BLaER1 treated with 17β-estradiol and CSF1 and Interleukin-3, amounts not matched to agents 10 nM and 100 nM (cell line): ENCODE measurements around the gene CAND2.
"Not testable (repeated sequence)": the region's sequence is repeated elsewhere in the genome, so short reads cannot be mapped to it uniquely, and the experiment has no call there.

ENCODE experiments used
- H3K27ac ChIP-seq, 11 experiments: shearing (Covaris generic); formaldehyde crosslinking; 2 replicates each; pipeline ENCODE4 v1.8.1; 2022
- H3K27me3 ChIP-seq, 11 experiments: shearing (Covaris generic); formaldehyde crosslinking; 2 replicates each; pipeline ENCODE4 v1.8.1; 2022
- H3K36me3 ChIP-seq, 11 experiments: shearing (Covaris generic); formaldehyde crosslinking; 2 replicates each; pipeline ENCODE4 v1.8.1; 2022
- H3K4me1 ChIP-seq, 10 experiments: shearing (Covaris generic); formaldehyde crosslinking; 2 replicates each; pipeline ENCODE4 v1.8.1; 2022
- H3K4me2 ChIP-seq, 11 experiments: shearing (Covaris generic); formaldehyde crosslinking; 2 replicates each; pipeline ENCODE4 v1.8.1; 2022
- H3K4me3 ChIP-seq, 10 experiments: shearing (Covaris generic); formaldehyde crosslinking; 2 replicates each; pipeline ENCODE4 v1.8.1; 2022
- H3K9ac ChIP-seq, 11 experiments: shearing (Covaris generic); formaldehyde crosslinking; 2 replicates each; pipeline ENCODE4 v1.8.1; 2022
- H3K9me3 ChIP-seq, 11 experiments: shearing (Covaris generic); formaldehyde crosslinking; replicated peaks in 1 of 11; 2 replicates each; pipeline ENCODE4 v1.8.1; 2022
- H4K20me1 ChIP-seq, 11 experiments: shearing (Covaris generic); formaldehyde crosslinking; 2 replicates each; pipeline ENCODE4 v1.8.1; 2022
- Cebpa-rat ChIP-seq, 11 experiments: shearing (Covaris generic); IDR thresholded peaks; 2 replicates each; pipeline ENCODE4 v1.8.1; 2022

The CAND2 gene

DNA sequence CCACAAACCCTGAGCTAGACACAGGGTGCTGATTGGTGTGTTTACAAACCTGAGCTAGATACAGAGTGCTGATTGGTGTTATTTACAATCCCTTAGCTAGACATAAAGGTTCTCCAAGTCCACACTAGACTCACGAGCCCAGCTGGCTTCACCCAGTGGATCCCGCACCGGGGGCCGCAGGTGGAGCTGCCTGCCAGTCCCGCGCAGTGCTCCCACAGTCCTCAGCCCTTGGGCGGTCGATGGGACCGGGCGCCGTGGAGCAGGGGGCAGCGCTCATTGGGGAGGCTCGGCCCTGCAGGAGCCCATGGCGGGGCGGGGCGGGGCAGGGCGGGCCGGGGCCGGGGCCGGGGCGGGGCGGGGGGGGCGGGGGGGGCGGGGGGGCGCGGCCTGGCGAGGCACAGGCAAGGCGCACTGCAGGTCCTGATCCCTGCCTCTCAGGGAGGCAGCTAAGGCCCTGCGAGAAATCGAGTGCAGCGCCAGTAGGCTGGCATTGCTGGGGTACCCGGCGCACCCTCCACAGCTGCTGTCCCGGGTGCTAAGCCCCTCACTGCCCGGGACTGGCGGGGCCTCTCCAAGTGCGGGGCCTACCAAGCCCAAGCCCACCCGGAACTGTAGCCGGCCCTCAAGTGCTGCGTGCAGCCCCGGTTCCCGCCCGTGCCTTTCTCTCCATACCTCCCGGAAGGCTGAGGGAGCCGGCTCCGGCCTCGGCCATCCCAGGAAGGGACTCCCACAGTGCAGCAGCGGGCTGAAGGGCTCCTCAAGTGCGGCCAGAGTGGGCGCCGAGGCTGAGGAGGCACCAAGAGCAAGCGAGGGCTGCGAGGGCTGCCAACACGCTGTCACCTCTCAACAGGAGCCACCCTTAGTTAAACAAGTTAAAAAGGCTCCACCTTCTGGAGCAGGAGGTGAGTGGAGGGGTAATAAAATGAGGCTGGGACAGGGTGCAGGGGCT lies 27.6 kb upstream of the CAND2 start:
- Histone ChIP-seq H4K20me1 (no peaks in the 10 kb centered on the region), H3K9me3 (no peaks in the 10 kb centered on the region), H3K27ac (no peak overlapping the region), H3K4me1 (peaks cover 0 to 11% (median 5%) of the 10 kb centered on the region in 10 experiments; a peak in 11 of 20 replicates), H3K4me3 (no peak overlapping the region), H3K36me3 (no peaks in the 10 kb centered on the region), H3K9ac (no peak overlapping the region), H3K4me2 (no peak overlapping the region), H3K27me3 (no peaks in the 10 kb centered on the region)
- TF ChIP-seq Cebpa-rat (IDR thresholded peaks at IDR 0.05): no peak

DNA sequence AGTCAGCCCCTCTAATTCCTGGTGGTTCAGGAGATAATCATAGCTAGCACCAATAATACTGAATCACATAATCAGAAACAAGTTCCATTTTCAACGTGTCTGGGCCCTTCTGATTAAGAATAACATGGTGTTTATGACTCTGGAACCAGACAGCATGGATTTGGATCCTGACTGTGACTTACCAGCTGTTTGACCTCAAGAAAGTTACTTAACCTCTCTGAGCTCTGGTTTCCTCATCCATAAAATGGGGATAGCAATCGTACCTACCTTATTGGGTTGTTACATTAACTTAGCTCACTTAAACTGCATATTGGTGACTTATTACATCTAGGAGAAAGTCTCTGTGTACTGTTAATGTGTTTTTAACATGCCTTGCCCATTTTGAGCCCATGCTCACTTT lies 26.7 kb upstream of the CAND2 start:
- H3K27ac ChIP-seq: no peak overlapping the region
- TF ChIP-seq Cebpa-rat (IDR thresholded peaks at IDR 0.05): no peak
- H3K4me2 ChIP-seq: no peak overlapping the region
- H3K9ac ChIP-seq: no peak overlapping the region
- H3K27me3 ChIP-seq: no peaks in the 10 kb centered on the region
- H3K4me3 ChIP-seq: no peak overlapping the region
- H3K36me3 ChIP-seq: no peaks in the 10 kb centered on the region
- no peaks in the 10 kb centered on the region for H4K20me1 ChIP-seq
- H3K9me3 ChIP-seq: no peaks in the 10 kb centered on the region
- H3K4me1 ChIP-seq: peaks cover 2 to 14% (median 8%) of the 10 kb centered on the region in 10 experiments; a peak in 19 of 20 replicates

DNA sequence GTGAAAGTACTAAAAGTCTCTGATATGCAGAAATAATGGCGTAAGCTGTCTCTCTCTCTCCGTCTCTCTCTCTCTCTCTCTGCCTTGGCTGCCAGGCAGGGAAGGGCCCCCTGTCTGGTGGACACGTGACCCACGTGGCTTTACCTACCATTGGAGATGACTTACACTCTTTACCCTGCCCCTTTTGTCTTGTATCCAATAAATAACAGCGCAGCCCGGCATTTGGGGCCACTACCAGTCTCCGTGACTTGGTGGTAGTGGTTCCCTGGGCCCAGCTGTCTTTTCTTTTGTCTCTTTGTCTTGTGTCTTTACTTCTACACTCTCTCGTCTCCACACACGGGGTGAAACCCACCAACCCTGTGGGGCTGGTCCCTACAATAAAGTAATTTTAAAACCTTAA lies 25.2 kb upstream of the CAND2 start:
- Histone ChIP-seq H3K9ac (no peak overlapping the region), H3K4me2 (no peak overlapping the region), H3K27me3 (no peaks in the 10 kb centered on the region), H3K4me3 (no peak overlapping the region), H3K27ac (no peak overlapping the region), H3K36me3 (no peaks in the 10 kb centered on the region), H4K20me1 (no peaks in the 10 kb centered on the region), H3K9me3 (no peaks in the 10 kb centered on the region), H3K4me1 (peaks cover 5 to 20% (median 14%) of the 10 kb centered on the region in 10 experiments; a peak in 19 of 20 replicates)
- TF ChIP-seq Cebpa-rat (IDR thresholded peaks at IDR 0.05): no peak

DNA sequence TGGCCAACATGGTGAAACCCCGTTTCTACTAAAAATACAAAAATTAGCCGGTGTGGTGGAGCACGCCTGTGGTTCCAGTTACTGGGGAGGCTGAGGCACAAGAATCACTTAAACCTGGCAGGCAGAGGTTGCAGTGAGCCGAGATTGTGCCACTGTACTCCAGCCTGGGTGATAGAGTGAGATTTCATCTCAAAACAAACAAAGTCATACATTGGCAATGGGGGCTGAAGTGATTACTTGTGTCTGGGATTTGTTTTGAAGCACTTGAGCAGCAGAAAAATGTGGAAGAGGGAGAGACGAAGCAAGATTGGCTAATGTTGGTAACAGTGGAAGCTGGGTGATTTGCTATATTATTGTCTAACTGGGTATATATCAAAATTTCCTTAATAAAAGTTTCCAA lies 24.0 kb upstream of the CAND2 start:
- H3K27me3 ChIP-seq: no peaks in the 10 kb centered on the region
- H3K9me3 ChIP-seq: no peaks in the 10 kb centered on the region
- H3K4me2 ChIP-seq: no peak overlapping the region
- no peaks in the 10 kb centered on the region for H3K36me3 ChIP-seq
- H3K4me3 ChIP-seq: no peak overlapping the region
- H4K20me1 ChIP-seq: no peaks in the 10 kb centered on the region
- no peak overlapping the region for H3K27ac ChIP-seq
- TF ChIP-seq Cebpa-rat (IDR thresholded peaks at IDR 0.05): no peak
- no peak overlapping the region for H3K9ac ChIP-seq
- H3K4me1 ChIP-seq: peaks cover 5 to 20% (median 14%) of the 10 kb centered on the region in 10 experiments; a peak in 19 of 20 replicates

DNA sequence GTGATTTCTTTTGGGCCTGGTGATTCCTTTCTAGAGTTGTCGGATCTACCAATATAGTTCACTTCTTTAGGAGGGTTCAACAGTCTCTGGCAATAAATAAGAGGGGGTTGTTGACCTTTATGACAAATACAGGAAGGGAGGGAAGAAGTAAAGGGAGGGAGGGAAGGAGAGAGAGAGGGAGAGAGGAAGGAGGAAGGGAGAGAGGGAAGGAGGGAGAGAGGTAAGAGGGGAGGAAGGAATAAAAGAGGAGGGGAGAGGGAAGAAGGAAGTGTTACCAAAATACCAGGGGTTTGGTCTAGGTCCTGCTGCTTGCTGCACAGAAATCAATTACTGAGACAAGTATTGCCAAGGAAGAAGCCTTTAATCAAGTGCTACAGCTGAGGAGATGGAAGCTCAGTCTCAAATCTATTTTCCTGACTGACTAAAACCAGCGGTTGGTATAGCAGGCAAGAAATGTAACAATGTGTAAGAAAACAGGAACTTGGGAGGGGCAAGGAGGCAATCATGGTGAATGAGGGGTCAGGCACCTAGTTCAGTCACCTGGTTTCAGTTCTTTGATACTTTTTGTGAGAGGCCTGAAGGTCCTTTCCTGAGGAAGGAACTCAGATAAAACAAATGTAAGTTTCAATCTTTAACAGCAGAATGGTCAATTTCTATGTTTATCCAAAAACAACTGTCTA lies 23.3 kb upstream of the CAND2 start:
- no peaks in the 10 kb centered on the region for H3K9me3 ChIP-seq
- H4K20me1 ChIP-seq: no peaks in the 10 kb centered on the region
- H3K27me3 ChIP-seq: no peaks in the 10 kb centered on the region
- peak overlapping the region in 6 of 11 experiments; percentile 2 to 41 (median 26); a peak in 7 of 22 replicates for H3K4me2 ChIP-seq
- peaks cover 5 to 20% (median 14%) of the 10 kb centered on the region in 10 experiments; a peak in 19 of 20 replicates for H3K4me1 ChIP-seq
- TF ChIP-seq Cebpa-rat (IDR thresholded peaks at IDR 0.05): no peak
- H3K9ac ChIP-seq: no peak overlapping the region
- H3K4me3 ChIP-seq: no peak overlapping the region
- no peaks in the 10 kb centered on the region for H3K36me3 ChIP-seq
- no peak overlapping the region for H3K27ac ChIP-seq

DNA sequence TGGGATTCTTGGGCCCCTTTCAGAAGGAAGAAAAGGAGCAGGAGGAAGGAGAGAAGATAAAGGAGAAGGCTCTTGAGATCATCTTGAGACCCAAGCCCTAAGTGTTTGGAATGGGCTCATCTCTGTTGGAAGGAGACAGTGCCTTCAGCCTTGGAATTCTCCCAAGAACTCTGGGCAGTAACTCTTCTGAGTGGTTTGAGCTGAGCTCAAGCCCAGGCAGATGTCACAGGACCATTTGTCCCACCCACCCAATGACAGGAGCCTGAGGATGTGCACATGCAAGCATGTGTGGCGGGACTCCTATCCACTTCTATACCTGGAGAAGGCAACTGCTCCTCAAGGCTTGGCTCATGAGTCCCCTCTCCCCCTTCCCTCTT lies 22.8 kb upstream of the CAND2 start:
- H3K4me1 ChIP-seq: peaks cover 5 to 20% (median 14%) of the 10 kb centered on the region in 10 experiments; a peak in 19 of 20 replicates
- no peaks in the 10 kb centered on the region for H3K9me3 ChIP-seq
- TF ChIP-seq Cebpa-rat (IDR thresholded peaks at IDR 0.05): no peak
- no peak overlapping the region for H3K27ac ChIP-seq
- H3K4me3 ChIP-seq: no peak overlapping the region
- no peaks in the 10 kb centered on the region for H3K36me3 ChIP-seq
- H3K4me2 ChIP-seq: peak overlapping the region in 3 of 11 experiments; percentile 2 to 41 (median 29); a peak in 3 of 22 replicates
- H4K20me1 ChIP-seq: no peaks in the 10 kb centered on the region
- no peak overlapping the region for H3K9ac ChIP-seq
- H3K27me3 ChIP-seq: no peaks in the 10 kb centered on the region

DNA sequence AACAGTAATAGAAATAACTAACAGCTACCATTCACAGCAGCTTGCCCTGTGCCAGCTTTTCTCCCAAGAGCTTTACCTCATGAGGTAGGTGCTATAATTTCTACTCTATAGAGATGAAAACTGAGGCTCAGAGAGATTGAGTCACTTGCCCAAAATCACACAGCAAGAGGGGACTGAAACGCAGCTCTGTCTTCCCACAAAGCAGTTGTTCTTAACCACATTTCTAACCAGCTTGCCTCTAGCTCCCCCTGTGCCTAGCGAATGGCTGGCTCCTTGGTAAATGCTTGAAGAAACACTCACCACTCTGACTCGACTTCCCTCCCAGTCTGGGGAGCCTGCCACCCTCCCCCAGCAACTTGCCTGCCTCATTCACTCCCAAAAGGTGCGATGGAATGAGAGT lies 21.9 kb upstream of the CAND2 start:
- TF ChIP-seq Cebpa-rat (IDR thresholded peaks at IDR 0.05): no peak
- H3K27ac ChIP-seq: peak overlapping the region in 4 of 11 experiments; percentile 6 to 45 (median 28); a peak in 4 of 22 replicates
- no peak overlapping the region for H3K4me3 ChIP-seq
- no peaks in the 10 kb centered on the region for H4K20me1 ChIP-seq
- H3K36me3 ChIP-seq: no peaks in the 10 kb centered on the region
- H3K9ac ChIP-seq: peak overlapping the region in 2 of 11 experiments; percentile 5 to 11; a peak in 1 of 22 replicates
- peak overlapping the region in 9 of 11 experiments; percentile 11 to 54 (median 42); a peak in 15 of 22 replicates for H3K4me2 ChIP-seq
- peaks cover 5 to 20% (median 14%) of the 10 kb centered on the region in 10 experiments; a peak in 19 of 20 replicates for H3K4me1 ChIP-seq
- H3K27me3 ChIP-seq: no peaks in the 10 kb centered on the region
- no peaks in the 10 kb centered on the region for H3K9me3 ChIP-seq

DNA sequence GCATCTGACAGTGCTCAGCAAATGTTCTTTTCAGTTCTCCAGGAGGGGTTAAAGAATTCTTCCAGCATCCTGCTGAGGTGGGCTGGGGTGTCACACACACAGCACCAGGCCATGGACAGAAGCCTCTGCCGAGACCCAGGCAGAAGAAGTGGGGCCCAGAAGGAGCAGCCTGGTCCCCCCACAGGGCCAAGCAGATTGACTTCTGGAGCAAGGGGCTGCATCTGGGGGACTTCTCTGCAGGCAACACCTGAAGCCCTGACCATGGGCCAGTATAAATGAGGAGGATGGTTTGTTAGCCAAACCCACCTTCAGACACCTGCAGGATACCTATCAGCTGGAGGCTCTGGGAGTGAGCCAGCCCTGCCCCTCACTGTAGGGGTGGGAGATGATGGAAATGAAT lies 21.3 kb upstream of the CAND2 start:
- Histone ChIP-seq H3K9me3 (no peaks in the 10 kb centered on the region), H3K27me3 (no peaks in the 10 kb centered on the region), H4K20me1 (no peaks in the 10 kb centered on the region), H3K4me1 (peaks cover 5 to 20% (median 14%) of the 10 kb centered on the region in 10 experiments; a peak in 19 of 20 replicates), H3K4me2 (peak overlapping the region in 8 of 11 experiments; percentile 21 to 54 (median 44); a peak in 15 of 22 replicates), H3K9ac (0 out of 22 replicates have a peak overlapping the region, but pooled peaks of 2 of the 11 experiments have one; percentile 5 to 11), H3K4me3 (no peak overlapping the region), H3K36me3 (no peaks in the 10 kb centered on the region), H3K27ac (0 out of 22 replicates have a peak overlapping the region, but pooled peaks of 1 of the 11 experiments have one; percentile 29)
- no peak for TF ChIP-seq Cebpa-rat (IDR thresholded peaks at IDR 0.05)

DNA sequence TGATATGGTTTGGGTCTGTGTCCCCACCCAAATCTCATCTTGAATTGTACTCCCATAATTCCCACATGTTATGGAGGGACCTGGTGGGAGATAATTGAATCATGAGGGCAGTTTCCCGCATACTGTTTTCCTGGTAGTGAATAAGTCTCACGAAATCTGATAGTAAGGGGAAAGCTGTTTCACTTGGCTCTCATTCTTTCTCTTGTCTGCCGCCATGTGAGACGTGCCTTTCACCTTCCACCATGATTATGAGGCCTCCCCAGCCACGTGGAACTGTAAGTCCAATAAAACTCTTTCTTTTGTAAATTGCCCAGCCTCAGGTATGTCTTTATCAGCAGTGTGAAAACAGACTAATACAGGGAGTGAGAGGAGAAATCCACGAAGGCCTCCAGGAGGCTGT lies 20.5 kb upstream of the CAND2 start:
- H3K9me3 ChIP-seq, H3K27ac ChIP-seq, H3K4me3 ChIP-seq, H4K20me1 ChIP-seq, H3K9ac ChIP-seq, H3K36me3 ChIP-seq, H3K27me3 ChIP-seq, H3K4me2 ChIP-seq: not testable (repeated sequence)
- H3K4me1 ChIP-seq: peaks cover 5 to 20% (median 14%) of the 10 kb centered on the region in 10 experiments; a peak in 19 of 20 replicates
